Measurements from ENCODE around the gene LRRC45.

The LRRC45 gene

DNA sequence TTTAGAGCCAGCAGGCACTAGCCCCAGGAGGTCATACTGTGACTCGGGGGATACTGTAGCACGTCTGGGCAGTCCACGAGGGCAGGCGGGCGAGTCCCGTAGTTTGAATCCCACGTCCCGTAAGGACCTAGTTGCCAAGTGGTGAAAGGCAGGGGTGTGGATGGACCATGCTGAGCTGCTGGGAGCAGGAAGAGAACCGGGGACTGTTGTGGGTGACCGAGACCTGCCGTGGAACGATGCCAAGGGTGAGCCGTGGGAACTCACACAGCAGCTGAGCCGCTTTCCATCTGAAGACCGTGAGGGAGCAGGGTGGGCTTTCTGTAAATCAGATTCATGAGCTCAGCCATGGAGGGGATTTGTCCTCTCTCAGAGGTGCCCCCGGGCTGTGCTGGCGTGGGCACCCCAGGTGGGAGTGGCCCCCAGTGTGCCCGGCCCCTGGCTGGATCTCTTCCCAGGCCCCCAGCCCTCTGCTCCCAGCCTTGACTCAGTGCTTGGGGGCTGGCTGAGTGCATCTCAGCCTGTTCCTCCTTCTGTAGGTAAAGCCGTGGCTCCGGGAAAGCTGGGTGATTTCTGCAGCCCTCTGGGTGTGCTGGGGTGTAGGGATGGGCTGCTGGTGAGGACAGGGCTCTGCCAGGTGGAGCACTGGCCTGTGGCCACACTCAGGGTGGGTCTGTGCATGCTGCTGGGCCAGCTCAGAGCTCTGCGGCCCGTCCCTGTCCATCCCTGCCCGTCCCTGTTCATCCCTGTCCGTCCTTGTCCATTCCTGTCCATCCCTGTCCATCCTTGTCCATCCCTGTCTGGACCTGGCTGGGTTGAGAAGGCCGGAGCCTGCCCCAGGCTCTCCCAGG, 32.0 kb upstream of the LRRC45 start:
- TF ChIP-seq, protein P1, sequence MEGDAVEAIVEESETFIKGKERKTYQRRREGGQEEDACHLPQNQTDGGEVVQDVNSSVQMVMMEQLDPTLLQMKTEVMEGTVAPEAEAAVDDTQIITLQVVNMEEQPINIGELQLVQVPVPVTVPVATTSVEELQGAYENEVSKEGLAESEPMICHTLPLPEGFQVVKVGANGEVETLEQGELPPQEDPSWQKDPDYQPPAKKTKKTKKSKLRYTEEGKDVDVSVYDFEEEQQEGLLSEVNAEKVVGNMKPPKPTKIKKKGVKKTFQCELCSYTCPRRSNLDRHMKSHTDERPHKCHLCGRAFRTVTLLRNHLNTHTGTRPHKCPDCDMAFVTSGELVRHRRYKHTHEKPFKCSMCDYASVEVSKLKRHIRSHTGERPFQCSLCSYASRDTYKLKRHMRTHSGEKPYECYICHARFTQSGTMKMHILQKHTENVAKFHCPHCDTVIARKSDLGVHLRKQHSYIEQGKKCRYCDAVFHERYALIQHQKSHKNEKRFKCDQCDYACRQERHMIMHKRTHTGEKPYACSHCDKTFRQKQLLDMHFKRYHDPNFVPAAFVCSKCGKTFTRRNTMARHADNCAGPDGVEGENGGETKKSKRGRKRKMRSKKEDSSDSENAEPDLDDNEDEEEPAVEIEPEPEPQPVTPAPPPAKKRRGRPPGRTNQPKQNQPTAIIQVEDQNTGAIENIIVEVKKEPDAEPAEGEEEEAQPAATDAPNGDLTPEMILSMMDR (conservative IDR thresholded peaks at IDR 0.05), result no peak
- no peak for TF ChIP-seq ZFX (IDR thresholded peaks at IDR 0.05)
- H3K27ac ChIP-seq, result peak overlapping the region; percentile 76

DNA sequence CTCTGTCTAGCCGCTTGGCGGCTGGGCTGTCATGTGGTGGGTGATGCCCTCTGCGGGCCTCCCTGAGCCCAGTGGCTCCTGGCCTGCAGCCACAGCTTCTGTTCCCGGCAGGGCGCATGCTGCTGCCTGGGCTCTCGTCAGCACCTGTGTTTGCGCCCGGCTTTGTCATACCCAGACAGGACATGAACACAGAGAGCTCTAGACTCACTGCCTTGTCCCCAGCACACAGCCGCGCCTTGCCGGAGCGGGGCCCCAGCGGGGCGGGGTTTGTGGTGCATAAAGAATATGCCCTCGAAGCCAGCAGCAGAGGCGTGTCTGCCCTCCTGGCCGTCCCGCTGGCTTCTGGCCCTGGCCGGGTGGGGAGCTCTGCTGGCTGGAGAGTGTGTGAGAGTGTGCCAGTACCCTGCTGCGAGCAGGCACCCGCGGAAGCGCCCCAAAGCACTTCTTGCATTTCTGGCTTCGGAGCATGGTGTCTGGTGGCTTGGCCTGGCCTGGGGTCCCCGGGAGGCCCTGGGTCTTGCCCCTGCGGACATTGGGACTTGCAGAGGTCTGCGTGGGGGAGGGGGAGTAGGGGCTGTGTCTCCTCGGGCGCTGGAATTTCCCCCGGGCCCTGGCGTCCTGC, 31.3 kb upstream of the LRRC45 start:
- TF ChIP-seq ZFX (IDR thresholded peaks at IDR 0.05), result no peak
- TF ChIP-seq, protein P1 (conservative IDR thresholded peaks at IDR 0.05), result no peak
- H3K27ac ChIP-seq, result peak overlapping the region; percentile 76

DNA sequence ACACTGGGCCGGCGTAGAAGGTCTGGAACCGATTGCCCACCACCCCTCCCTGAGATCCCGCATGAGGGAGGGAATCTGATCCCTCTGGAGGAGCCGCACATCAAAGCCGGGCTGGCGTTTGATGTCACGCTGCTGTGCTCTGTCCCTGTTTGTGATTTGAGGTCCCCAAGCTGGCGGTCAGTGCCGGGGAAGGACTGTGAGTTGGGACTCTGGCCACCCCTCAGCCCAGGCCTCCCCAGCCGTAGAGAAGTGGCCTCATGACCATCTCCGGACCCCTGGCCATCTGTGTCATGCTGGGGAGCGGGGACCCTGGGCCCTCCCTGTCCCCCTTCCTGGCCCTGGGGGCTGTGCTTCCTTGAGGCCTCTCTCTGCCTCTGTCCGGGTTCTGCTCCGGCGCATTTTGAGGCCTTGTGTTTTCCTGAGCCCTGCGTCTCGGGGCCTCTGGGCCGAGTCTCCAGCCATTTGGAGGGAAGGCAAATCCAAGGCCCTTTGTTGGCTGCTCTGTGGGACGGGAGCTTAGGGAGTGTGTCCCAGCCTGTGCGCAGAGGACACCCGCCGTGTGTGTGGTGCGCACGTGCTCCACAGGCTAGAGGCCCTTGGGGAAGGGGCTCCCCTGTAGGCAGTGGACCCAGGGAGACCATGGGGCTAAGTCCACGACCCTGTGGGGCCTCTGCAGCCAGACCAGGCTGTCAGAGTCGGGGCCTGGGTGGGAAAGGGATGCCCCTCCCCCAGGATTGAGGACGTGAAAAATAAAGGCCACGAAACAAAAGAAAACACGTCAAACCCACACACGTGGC, 30.6 kb upstream of the LRRC45 start:
- peak overlapping the region; percentile 76 for H3K27ac ChIP-seq
- TF ChIP-seq, protein P1 (conservative IDR thresholded peaks at IDR 0.05), result no peak
- no peak for TF ChIP-seq ZFX (IDR thresholded peaks at IDR 0.05)

DNA sequence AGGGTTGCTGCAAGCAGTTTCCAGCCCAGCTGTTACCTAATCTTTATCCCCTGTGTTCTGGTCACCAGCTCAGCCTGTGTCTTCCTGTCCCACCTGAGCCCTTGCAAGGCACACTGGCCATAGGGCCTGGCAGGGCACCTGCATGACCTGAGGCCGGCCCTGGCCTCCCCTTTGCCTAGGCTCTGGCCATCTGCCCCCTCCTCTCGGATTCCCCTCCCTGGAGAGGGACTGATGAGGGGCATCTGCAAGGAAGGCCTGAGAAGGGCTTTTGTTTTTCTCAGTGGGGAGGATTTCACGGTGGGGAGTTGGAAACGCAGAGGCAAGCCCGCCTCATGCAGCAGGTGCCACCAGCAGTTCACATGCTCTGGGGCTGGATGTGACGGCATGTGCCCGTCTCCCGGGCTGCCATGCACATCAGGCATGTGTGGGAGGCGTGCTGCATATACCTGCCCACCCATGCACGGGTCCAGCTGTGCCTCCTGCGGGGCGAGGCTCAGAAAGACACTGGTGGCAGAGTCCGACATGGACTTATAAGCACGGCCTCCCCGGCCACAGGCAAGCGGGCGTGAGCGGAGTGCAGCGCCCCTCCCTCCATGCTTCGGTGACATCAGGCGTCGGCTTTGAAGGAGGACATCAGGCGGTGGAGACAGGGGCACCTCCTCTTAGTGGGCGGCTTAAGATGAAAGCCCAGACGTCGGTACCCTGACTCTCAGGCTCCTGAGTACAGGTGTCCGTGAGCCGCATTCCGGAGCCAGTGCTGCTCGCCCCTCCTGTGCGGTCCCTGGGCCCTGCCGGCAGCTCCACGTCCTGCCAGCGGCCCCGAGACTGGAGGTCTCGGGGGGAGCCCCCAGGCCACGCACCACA, 29.1 kb upstream of the LRRC45 start:
- H3K27ac ChIP-seq, result no peak overlapping the region
- TF ChIP-seq, protein P1 (conservative IDR thresholded peaks at IDR 0.05), result no peak
- TF ChIP-seq ZFX (IDR thresholded peaks at IDR 0.05), result no peak

DNA sequence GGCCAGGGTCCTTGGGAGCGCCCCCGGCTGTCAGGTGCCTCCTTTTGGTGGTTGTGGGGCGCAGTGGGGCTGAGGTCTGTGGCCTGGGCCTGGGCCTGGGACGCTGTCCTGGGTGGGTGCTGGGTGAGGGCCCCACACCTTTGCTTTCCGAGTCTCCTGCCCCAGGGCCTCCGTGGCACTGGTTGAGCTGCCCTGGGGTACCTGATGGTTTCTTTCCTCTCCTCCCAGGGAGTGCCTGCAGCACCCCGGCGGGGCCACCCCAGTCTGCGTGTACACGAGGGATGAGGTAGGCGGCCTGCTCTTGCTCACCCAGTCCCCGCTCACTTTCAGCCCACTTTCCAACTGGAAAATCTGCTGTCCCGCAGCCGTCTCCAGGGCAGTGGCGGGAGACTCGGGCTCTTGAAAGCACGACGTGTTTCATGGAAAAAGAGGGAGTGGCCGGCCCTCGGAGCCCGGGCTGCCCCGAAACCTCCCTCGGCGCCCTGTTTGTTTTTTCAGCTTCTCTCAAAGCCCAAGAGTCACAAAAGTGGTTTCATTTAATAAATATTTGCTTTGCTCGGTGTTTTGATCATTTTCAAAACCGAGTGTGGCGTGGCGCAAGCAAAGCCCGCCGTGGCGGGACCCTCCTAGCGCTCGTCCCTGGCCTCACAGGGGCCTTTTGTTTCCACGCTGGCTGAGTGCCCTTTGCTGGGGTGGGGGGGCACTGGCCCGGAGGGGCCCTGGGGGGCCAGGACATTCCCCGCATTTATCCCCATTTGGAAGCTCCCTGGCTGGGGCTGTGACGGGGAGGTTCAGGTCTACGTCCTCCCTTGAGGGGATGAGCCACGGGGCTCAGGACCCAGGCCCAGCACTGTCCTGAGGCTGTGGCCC, 28.3 kb upstream of the LRRC45 start:
- TF ChIP-seq, protein P1 (conservative IDR thresholded peaks at IDR 0.05), result no peak
- TF ChIP-seq ZFX (IDR thresholded peaks at IDR 0.05), result no peak
- H3K27ac ChIP-seq, result no peak overlapping the region
